ENCODE data around the gene SF3A2.
A peak's percentile ranks its signal among the peaks of the same experiment; 100 is the strongest.

SF3A2 gene

DNA sequence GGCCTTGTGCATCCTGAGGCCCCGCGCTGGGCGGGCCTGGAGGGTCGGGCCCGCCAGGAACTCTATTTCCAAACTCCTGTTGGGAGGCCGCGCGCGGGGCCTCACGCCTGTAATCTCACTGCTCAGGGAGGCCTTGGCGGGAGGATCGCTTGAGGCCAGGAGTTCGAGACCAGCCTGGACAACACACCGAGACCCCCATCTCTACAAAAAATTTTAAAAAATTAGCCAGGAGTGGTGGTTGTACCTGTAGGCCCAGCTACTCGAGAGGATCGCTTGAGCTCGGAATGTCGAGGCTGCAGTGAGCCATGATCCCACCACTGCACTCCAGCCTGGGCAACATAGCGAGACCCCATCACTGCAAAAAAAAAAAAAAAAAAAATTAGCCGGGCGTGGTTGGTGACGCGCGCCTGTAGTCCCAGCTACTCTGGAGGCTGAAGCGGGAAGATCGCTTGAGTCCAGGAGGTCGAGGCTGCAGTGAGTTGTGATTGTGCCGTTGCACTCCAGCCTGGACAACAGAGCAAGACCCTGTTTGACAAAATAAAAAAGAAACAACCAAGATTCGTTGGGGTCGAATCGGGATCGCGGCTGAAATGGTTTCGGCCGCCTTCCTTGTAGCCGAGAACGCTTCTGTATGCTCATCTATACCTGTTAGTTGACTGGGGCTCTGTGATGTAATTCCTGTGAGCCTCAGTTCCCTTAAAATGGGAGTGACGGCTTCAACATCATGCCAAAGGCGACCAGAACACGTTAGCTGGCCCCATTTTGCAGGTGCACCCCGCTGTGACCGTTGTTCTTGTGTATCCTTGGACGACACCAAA, 636 bp downstream of the SF3A2 start:
- peak overlapping the region; percentile 77 for H3K4me3 ChIP-seq (ENCODE audit: low read length)
- peak overlapping the region; percentile 93 for H3K9ac ChIP-seq (ENCODE audit: low read depth, low read length)
- no peaks in the 10 kb centered on the region for H3K27me3 ChIP-seq (ENCODE audit: insufficient read depth, low read length)
- H3K27ac ChIP-seq (ENCODE audit: low read depth, low read length): peak overlapping the region; percentile 95
- H3K4me1 ChIP-seq (ENCODE audit: insufficient read depth, low read length): peaks cover 33% of the 10 kb centered on the region
- no peaks in the 10 kb centered on the region for H3K9me3 ChIP-seq (ENCODE audit: insufficient read depth, low read depth, low read length)
- peaks cover 37% of the 10 kb centered on the region for H3K36me3 ChIP-seq (ENCODE audit: insufficient read depth, low read length)
- WGBS: 45% methylated on average over 43 of the region's 43 CpGs

DNA sequence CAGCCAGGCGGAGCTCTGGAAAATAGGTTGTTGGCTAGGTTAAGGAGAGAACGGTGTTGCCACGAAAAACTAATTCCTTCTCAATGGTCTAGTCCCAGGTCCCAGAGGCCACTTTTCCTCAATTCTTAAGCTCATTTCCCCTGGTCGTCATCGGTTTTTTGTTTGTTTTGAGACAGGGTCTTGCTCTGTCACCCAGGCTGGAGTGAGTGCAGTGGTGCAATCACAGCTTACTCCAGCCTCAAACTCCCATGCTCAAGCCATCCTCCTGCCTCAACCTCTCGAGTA, 1.2 kb downstream of the SF3A2 start:
- H3K9ac ChIP-seq (ENCODE audit: low read depth, low read length): no peak overlapping the region
- no peaks in the 10 kb centered on the region for H3K9me3 ChIP-seq (ENCODE audit: insufficient read depth, low read depth, low read length)
- peaks cover 33% of the 10 kb centered on the region for H3K4me1 ChIP-seq (ENCODE audit: insufficient read depth, low read length)
- H3K4me3 ChIP-seq (ENCODE audit: low read length): peak overlapping the region; percentile 77
- 87% methylated on average over 6 of the region's 6 CpGs for WGBS
- H3K36me3 ChIP-seq (ENCODE audit: insufficient read depth, low read length): peaks cover 42% of the 10 kb centered on the region
- H3K27ac ChIP-seq (ENCODE audit: low read depth, low read length): no peak overlapping the region
- no peaks in the 10 kb centered on the region for H3K27me3 ChIP-seq (ENCODE audit: insufficient read depth, low read length)

DNA sequence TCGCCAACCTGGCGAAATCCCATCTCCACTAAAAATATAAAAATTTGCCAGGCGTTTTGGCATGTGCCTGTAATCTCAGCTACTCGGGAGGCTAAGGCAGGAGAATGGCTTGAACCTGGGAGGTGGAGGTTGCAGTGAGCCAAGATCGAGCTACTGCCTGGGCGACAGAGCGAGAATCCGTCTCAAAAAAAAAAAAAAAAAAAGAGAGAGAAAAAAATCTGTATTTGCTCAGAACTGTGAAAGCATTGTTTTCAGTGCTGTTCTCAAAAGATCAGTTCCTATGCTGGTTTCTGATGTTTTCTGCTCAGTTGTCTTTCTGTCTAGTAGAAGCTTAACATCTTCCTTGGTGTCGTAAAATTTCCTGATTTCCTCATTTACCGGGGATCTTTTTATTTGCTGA, 2.5 kb downstream of the SF3A2 start:
- Histone ChIP-seq H3K27me3 (ENCODE audit: insufficient read depth, low read length) (no peaks in the 10 kb centered on the region), H3K27ac (ENCODE audit: low read depth, low read length) (no peak overlapping the region), H3K4me1 (ENCODE audit: insufficient read depth, low read length) (peaks cover 33% of the 10 kb centered on the region), H3K4me3 (ENCODE audit: low read length) (peak overlapping the region; percentile 77), H3K9me3 (ENCODE audit: insufficient read depth, low read depth, low read length) (no peaks in the 10 kb centered on the region), H3K36me3 (ENCODE audit: insufficient read depth, low read length) (peaks cover 44% of the 10 kb centered on the region), H3K9ac (ENCODE audit: low read depth, low read length) (peak overlapping the region; percentile 61; the same call in 1 of the 2 replicates)
- 65% methylated on average over 10 of the region's 10 CpGs for WGBS

DNA sequence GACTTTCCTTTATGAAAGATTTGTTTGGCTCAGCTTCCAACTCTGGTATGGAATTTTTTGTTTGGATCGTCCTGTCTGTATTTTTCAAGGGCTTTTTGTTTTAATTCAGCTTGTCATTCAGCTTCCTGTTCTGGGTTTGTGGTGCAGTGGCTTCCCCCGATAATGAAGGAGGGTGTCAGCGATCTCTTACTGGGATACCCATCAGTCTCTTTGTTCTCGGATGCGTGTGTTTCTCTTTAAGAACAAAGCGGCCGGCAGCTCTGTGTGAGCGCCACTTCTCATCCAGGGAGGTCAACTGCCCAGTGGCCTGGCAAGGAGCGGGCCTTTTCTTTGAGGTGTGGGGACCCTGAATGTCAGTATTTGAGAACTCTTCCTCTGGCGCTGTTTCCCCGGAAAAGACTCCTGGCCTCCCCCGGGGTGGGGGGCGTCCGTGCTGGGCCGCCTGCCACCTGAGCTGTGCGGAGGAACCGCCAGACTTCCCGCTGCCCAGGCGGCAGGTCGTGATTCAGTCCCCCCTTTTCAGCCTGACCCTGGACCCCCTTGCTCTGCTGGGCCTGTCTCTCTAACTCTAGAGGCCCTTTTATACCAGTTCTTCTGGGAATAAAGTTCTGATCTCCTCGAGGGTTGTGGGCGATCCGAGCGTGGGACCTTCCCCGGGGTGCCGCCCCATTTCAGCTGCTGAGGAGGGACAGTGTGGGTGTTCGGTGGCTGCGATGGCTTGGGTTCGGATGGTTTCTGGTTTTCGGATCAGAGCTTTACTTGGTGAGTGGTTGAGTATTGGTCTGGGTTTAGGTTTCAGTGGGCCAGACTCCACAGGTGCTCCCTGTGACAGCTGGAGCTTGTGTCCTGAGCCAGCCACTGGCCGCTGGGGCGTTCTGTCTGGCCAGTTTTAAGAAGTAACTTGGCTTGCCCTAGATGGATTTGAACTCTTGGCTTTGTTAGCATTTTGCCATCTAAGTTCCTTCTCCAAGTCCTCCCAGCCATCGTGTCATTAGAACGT, 3.4 kb downstream of the SF3A2 start:
- Histone ChIP-seq H3K9me3 (ENCODE audit: insufficient read depth, low read depth, low read length) (no peaks in the 10 kb centered on the region), H3K4me3 (ENCODE audit: low read length) (peak overlapping the region; percentile 77), H3K27me3 (ENCODE audit: insufficient read depth, low read length) (no peaks in the 10 kb centered on the region), H3K9ac (ENCODE audit: low read depth, low read length) (peak overlapping the region; percentile 61), H3K4me1 (ENCODE audit: insufficient read depth, low read length) (peaks cover 33% of the 10 kb centered on the region), H3K27ac (ENCODE audit: low read depth, low read length) (peak overlapping the region; percentile 45; the same call in 1 of the 2 replicates), H3K36me3 (ENCODE audit: insufficient read depth, low read length) (peaks cover 49% of the 10 kb centered on the region)
- WGBS: 41% methylated on average over 34 of the region's 34 CpGs

DNA sequence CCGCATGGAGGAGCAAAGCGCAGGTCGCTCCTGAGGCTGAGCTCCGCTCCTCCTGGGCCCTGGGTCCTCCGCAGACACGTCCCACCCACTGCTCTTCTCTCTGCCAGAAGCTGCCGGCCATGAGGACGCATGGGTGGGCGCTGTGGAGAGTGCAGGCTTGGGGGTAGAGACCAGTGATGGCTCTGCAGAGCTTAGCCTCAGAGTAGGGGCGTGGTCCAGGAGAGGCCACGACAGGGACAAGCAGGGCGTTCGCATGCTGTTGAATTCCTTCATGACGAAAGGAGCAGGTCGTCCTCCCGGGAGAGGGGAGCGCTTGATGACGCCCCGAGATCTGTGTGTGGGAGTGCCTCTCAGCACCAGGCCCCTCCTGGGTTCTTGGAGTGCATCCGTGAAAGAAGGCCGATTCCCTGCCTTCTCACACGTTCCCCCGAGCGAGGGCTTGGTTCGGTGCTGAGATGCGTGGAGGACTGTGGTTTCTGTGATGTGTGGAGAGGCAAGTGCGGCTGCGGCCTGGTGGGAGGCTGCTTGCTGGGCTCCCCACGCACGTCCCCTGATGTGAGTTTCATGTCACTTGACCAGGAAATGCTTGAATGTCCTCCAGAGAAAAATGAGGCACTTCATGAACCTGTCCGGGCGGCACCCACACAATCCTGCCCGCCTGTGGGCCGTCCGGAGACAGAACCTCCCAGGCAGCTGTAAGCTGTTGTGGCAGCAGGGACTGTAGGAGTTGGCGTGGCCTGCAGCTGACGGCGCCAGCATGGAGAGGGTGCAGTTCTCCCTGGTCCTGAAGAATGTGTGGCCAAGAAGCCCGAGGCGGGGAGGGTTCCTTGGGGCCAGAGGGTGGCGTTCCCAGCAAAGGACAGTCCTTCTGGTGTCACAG, 4.5 kb downstream of the SF3A2 start:
- Histone ChIP-seq H3K27me3 (ENCODE audit: insufficient read depth, low read length) (no peaks in the 10 kb centered on the region), H3K27ac (ENCODE audit: low read depth, low read length) (0 out of 2 replicates have a peak overlapping the region, but pooled peaks have one; percentile 2), H3K9ac (ENCODE audit: low read depth, low read length) (peak overlapping the region; percentile 34; the same call in 1 of the 2 replicates), H3K4me3 (ENCODE audit: low read length) (0 out of 2 replicates have a peak overlapping the region, but pooled peaks have one; percentile 77), H3K9me3 (ENCODE audit: insufficient read depth, low read depth, low read length) (no peaks in the 10 kb centered on the region), H3K36me3 (ENCODE audit: insufficient read depth, low read length) (peaks cover 60% of the 10 kb centered on the region), H3K4me1 (ENCODE audit: insufficient read depth, low read length) (peaks cover 33% of the 10 kb centered on the region)
- 91% methylated on average over 41 of the region's 41 CpGs for WGBS

DNA sequence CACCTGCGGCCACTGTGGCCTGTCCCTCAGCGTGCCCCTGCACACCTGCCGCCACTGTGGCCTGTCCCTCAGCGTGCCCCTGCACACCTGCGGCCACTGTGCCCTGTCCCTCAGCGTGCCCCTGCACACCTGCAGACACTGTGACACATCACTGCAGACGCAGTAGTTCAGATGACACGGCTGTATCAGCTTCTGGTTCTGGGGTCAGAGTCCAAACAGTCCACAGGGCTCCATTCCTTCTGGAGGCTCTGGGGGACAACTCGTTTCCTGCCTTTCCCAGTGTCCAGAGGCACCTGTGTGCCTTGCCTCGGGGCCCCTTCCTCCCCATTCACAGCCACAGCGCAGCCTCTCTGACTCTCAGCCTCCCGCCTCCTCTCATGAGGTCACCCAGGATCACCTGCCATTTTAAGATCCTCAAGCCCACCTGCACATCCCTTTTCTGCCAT, 5.5 kb downstream of the SF3A2 start:
- 95% methylated on average over 12 of the region's 12 CpGs for WGBS
- no peaks in the 10 kb centered on the region for H3K27me3 ChIP-seq (ENCODE audit: insufficient read depth, low read length)
- H3K9me3 ChIP-seq (ENCODE audit: insufficient read depth, low read depth, low read length): no peaks in the 10 kb centered on the region
- peaks cover 33% of the 10 kb centered on the region for H3K4me1 ChIP-seq (ENCODE audit: insufficient read depth, low read length)
- peak overlapping the region; percentile 33; the same call in 1 of the 2 replicates for H3K9ac ChIP-seq (ENCODE audit: low read depth, low read length)
- H3K4me3 ChIP-seq (ENCODE audit: low read length): no peak overlapping the region
- H3K36me3 ChIP-seq (ENCODE audit: insufficient read depth, low read length): peaks cover 70% of the 10 kb centered on the region
- no peak overlapping the region for H3K27ac ChIP-seq (ENCODE audit: low read depth, low read length)

DNA sequence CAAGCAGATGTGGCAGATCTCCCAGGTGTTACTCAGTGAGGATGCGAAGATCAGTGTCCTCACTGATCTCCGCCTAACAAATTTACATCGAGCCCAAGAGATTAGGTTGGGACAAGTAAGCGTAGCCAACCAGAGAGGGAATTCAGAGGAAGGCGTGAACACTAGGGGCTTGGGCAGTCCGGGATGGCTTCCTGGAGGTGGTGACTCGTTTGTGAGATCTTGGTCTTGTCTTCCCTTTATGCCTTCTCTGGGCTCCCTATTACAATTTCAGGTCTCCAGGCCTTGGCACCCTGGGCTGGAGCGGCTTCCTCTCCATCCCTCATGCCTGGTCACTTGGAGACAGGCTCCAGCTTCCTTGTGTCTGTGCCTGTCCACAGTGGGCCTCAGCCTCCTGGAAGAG, 6.2 kb downstream of the SF3A2 start:
- no peak overlapping the region for H3K27ac ChIP-seq (ENCODE audit: low read depth, low read length)
- WGBS: 93% methylated on average over 8 of the region's 8 CpGs
- no peak overlapping the region for H3K4me3 ChIP-seq (ENCODE audit: low read length)
- H3K9ac ChIP-seq (ENCODE audit: low read depth, low read length): 0 out of 2 replicates have a peak overlapping the region, but pooled peaks have one; percentile 33
- H3K27me3 ChIP-seq (ENCODE audit: insufficient read depth, low read length): no peaks in the 10 kb centered on the region
- no peaks in the 10 kb centered on the region for H3K9me3 ChIP-seq (ENCODE audit: insufficient read depth, low read depth, low read length)
- peaks cover 29% of the 10 kb centered on the region for H3K4me1 ChIP-seq (ENCODE audit: insufficient read depth, low read length)
- H3K36me3 ChIP-seq (ENCODE audit: insufficient read depth, low read length): peaks cover 76% of the 10 kb centered on the region

DNA sequence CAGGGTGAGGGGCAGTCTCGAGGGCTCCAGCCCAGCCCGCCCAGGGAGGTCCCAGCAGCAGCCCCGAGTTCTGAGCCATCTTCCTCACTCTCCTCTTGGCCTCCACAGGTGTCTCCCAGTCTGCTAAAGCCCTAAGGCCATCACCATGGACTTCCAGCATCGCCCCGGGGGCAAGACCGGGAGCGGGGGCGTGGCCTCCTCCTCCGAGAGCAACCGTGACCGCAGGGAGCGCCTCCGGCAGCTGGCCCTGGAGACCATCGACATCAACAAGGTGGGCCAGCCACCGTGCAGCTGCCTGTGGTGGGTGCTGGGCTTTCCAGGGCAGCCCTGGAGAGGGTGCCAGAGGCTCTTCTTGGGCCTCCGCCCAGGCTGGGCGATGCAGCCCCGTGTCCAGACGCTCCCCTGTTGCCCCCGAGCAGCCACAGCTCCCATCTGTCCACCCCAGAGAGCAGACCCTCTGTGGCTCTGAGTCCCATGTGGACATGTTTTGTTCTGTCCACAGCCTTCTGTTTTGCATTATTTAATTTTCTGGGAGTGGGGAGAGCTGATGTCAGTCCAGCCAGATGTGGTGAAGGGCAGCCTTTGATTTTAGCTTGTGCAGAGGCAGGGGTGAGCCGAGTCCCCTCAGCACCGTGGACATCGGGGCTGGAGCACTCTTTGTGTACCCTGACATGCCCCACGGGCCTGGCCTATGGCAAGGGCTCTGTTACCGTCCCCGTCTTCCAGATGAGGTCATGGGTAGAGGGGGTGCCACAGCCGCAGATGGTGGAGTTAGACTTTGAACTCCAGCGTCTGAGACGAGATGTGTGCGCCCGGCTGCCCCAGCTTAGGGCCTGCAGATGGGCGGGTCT, 6.9 kb downstream of the SF3A2 start:
- peaks cover 73% of the 10 kb centered on the region for H3K36me3 ChIP-seq (ENCODE audit: insufficient read depth, low read length)
- no peak overlapping the region for H3K9ac ChIP-seq (ENCODE audit: low read depth, low read length)
- H3K9me3 ChIP-seq (ENCODE audit: insufficient read depth, low read depth, low read length): no peaks in the 10 kb centered on the region
- peaks cover 22% of the 10 kb centered on the region for H3K4me1 ChIP-seq (ENCODE audit: insufficient read depth, low read length)
- no peak overlapping the region for H3K27ac ChIP-seq (ENCODE audit: low read depth, low read length)
- WGBS: 91% methylated on average over 32 of the region's 32 CpGs
- no peaks in the 10 kb centered on the region for H3K27me3 ChIP-seq (ENCODE audit: insufficient read depth, low read length)
- H3K4me3 ChIP-seq (ENCODE audit: low read length): no peak overlapping the region

DNA sequence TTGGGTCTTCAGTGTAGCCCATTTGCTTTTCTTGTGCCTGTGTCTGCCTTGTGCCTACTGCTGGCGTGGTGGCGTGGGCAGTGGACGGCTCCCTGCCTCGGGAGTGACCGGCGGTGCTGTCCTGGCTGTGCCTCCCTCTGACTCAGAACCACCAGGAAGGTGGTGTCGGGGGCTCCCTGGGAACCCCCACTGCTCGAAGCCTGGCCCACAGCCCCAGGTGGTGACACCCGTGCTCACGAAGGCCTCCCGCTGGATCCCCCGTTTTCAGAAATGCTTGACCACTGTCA, 7.4 kb downstream of the SF3A2 start:
- Histone ChIP-seq H3K36me3 (ENCODE audit: insufficient read depth, low read length) (peaks cover 73% of the 10 kb centered on the region), H3K27ac (ENCODE audit: low read depth, low read length) (no peak overlapping the region), H3K9me3 (ENCODE audit: insufficient read depth, low read depth, low read length) (no peaks in the 10 kb centered on the region), H3K27me3 (ENCODE audit: insufficient read depth, low read length) (no peaks in the 10 kb centered on the region), H3K9ac (ENCODE audit: low read depth, low read length) (no peak overlapping the region), H3K4me3 (ENCODE audit: low read length) (no peak overlapping the region), H3K4me1 (ENCODE audit: insufficient read depth, low read length) (peaks cover 18% of the 10 kb centered on the region)
- 92% methylated on average over 12 of the region's 12 CpGs for WGBS

DNA sequence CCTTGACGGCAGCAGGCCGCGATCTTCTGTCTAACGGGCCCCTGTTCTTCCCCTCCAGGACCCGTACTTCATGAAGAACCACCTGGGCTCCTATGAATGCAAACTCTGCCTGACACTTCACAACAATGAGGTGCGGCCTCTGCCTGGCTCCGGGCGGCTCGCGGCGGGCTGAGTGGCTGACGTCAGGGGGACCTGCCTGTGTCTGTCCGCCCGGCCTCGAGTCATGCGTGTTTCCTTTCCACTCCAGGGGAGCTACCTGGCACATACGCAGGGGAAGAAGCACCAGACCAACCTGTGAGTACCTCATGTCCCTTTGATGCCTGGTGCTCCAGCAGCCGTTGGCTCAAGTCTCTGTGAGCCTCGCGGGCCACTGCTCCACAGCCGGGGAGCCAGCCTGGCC, 7.9 kb downstream of the SF3A2 start:
- Histone ChIP-seq H3K4me1 (ENCODE audit: insufficient read depth, low read length) (peaks cover 15% of the 10 kb centered on the region), H3K9ac (ENCODE audit: low read depth, low read length) (no peak overlapping the region), H3K4me3 (ENCODE audit: low read length) (no peak overlapping the region), H3K36me3 (ENCODE audit: insufficient read depth, low read length) (peaks cover 73% of the 10 kb centered on the region), H3K27ac (ENCODE audit: low read depth, low read length) (no peak overlapping the region), H3K27me3 (ENCODE audit: insufficient read depth, low read length) (no peaks in the 10 kb centered on the region), H3K9me3 (ENCODE audit: insufficient read depth, low read depth, low read length) (no peaks in the 10 kb centered on the region)
- WGBS: 96% methylated on average over 21 of the region's 21 CpGs
